GM13976 (cell line): Measurements from ENCODE around the gene CEP70.
"Not testable (repeated sequence)": the region's sequence is repeated elsewhere in the genome, so short reads cannot be mapped to it uniquely, and the experiment has no call there.

Experiments
- DNase-seq: peaks from one replicate; pipeline ENCODE4 v3.0.0; 2012; ENCODE audit warnings: low spot score
- in situ Hi-C: fragments of 300-500 bp; cut with MboI; formaldehyde crosslinking; loops from one replicate; pipeline ENCODE4 v1.12.0; 2022; ENCODE audit warnings: low sequenced_read_pairs, mixed read lengths, inconsistent platforms; ENCODE audit not compliant: unreplicated experiment
- TF ChIP-seq, protein P1 (sequence below): IDR thresholded peaks from 2 replicates; pipeline ENCODE4 v1.5.1; 2012; ENCODE audit warnings: borderline replicate concordance, mild to moderate bottlenecking; ENCODE audit not compliant: insufficient read depth; ENCODE audit errors: extremely low read depth, missing control alignments, control extremely low read depth

Gene CEP70

GRCh38 chr3:138560501-138560900, 33.6 kb downstream of the CEP70 start:
- no peak for DNase-seq
- TF ChIP-seq, protein P1, sequence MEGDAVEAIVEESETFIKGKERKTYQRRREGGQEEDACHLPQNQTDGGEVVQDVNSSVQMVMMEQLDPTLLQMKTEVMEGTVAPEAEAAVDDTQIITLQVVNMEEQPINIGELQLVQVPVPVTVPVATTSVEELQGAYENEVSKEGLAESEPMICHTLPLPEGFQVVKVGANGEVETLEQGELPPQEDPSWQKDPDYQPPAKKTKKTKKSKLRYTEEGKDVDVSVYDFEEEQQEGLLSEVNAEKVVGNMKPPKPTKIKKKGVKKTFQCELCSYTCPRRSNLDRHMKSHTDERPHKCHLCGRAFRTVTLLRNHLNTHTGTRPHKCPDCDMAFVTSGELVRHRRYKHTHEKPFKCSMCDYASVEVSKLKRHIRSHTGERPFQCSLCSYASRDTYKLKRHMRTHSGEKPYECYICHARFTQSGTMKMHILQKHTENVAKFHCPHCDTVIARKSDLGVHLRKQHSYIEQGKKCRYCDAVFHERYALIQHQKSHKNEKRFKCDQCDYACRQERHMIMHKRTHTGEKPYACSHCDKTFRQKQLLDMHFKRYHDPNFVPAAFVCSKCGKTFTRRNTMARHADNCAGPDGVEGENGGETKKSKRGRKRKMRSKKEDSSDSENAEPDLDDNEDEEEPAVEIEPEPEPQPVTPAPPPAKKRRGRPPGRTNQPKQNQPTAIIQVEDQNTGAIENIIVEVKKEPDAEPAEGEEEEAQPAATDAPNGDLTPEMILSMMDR, result no peak
- in situ Hi-C loops, result no loop called here

DNA sequence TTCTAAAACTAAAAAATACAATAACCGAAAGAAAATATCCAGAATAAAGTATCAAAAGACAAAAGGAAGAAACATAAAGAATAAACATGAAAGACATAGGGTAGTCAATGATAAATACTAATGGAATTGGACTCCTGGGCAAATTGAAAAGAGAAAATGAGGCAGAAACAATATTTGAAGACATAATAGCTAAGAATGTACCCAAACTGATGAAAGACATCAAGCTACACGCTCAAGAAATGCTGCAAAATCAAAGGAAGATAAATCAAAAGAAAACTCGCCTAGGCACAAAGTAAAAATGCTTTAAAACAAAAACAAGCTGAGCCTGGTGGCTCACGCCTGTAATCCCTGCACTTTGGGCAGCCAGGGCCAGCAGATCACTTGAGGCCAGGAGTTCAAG, 34.9 kb downstream of the CEP70 start:
- TF ChIP-seq, protein P1, result no peak
- DNase-seq, result no peak
- in situ Hi-C loops, result no loop called here

DNA sequence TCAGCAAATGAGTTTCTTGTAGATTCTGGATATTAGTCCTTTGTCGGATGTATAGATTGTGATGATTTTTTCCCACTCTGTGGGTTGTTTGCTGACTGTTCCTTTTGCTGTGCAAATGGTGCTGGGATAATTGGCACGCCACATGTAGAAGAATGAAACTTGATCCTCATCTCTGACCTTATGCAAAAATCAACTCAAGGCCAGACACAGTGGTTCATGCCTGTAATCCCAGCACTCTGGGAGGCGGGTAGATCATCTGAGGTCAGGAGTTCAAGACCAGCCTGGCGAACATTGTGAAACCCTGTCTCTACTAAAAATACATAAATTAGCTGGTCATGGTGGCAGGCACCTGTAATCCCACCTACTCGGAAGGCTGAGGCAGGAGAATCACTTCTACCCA, 39.3 kb downstream of the CEP70 start:
- in situ Hi-C loops, result not testable (repeated sequence)

DNA sequence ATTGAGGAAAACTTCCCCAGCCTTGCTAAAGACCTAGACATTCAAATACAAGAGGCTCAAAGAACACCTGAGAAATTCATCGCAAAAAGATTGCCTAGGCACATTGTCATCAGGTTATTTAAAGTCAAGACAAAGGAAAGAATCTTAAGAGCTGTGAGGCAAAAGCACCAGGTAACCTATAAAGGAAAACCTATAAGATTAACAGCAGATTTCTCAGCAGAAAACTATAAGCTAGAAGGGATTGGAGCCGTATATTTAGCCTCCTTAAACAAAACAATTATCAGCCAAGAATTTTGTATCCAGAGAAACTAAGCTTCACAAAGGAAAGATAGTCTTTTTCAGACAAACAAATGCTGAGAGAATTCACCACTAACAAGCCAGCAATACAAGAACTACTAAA, 43.1 kb downstream of the CEP70 start:
- DNase-seq, in situ Hi-C loops: not testable (repeated sequence)

More for the DNA sequence above, 39.3 kb downstream of the CEP70 start:
- DNase-seq, result not testable (repeated sequence)

GRCh38 chr3:138549179-138549977, 44.7 kb downstream of the CEP70 start:
- in situ Hi-C loops, result no loop called here
- no peak for DNase-seq
- TF ChIP-seq, protein P1, result no peak

DNA sequence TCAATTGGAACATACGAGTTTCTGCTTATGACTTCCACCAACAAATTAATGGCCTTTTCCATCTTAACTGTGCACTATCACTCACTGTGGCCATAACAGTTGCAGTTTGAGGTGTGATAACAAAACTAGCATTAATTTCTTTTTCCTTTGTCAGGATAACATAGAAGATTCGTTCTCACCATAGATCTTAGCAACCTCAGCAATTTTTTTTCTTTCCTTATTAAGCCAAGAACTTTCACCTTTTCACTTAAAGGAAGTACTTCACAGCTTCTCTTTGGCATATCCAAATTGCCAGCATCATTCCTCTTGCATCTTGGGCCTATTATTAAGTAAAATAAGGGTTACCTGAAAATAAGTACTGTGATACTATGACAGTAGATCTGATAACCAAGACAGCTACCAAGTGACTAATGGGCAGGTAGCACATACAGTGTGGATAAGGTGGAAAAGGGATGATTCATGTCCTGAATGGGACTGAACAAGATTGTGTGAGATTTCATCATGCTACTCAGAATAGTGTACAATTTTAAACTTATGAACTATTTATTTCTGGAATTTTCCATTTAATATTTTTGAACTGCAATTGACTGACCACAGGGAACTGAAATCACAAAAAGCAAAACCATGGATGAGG, 46.6 kb downstream of the CEP70 start:
- no peak for DNase-seq
- in situ Hi-C loops, result no loop called here

DNA sequence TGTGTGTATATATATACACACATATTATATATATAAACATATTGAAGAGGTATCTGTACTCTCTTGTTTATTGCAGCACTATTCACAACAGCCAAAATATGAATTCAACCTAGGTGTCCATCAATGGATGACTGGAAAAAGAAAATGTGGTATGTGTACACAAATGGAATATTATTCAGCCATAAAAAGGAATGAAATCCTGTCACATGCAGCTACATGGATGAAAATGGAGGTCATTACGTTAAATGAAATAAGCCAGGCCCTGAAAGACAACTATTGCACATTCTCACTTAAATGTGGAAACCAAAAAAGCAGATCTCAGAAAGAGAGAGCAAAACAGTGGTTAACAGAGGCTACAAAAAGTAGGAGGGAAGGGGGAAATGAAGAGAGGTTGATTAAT, 49.5 kb downstream of the CEP70 start:
- TF ChIP-seq, protein P1, result no peak
- in situ Hi-C loops, result no loop called here
- no peak for DNase-seq

More for the DNA sequence above, 46.6 kb downstream of the CEP70 start:
- TF ChIP-seq, protein P1, result no peak
